A673 (cell line): ENCODE data around the gene FNIP1. TPM values are rescaled to one million over a fixed set of nuclear protein-coding genes. Genes with fewer than 3 reads are reported as not detected.

Experiments used
- BruUV-seq: library from RNA; stranded (reverse); fragments of 400-500 nt; replicated peaks from 2 replicates; lab custom pipeline; 2021; lab: Mats Ljungman, UMichigan
- CTCF ChIA-PET: fragments of 300-600 bp; sonication (Branson Sonifier 250); formaldehyde crosslinking; loops from one replicate; lab custom pipeline; 2022; ENCODE audit warnings: antibody characterized with exemption; lab: Charles Lee
- POLR2A ChIA-PET: fragments of 300-600 bp; sonication (Branson Sonifier 250); formaldehyde crosslinking; loops from one replicate; lab custom pipeline; 2022; ENCODE audit warnings: antibody characterized with exemption; ENCODE audit not compliant: low non-redundant PET; lab: Charles Lee
- DNase-seq: peaks from one replicate; pipeline ENCODE4 v3.0.0-alpha.2; 2015; ENCODE audit warnings: low spot score
- H3K27ac ChIP-seq: fragments of 200-600 bp; sonication (generic); 2 replicates; pipeline ENCODE4 v1.5.1; 2016; ENCODE audit warnings: mixed run types, low read depth, mild to moderate bottlenecking, mixed read lengths, antibody characterized with exemption, low read length; ENCODE audit not compliant: poor library complexity, severe bottlenecking
- H3K27me3 ChIP-seq: fragments of 200-600 bp; sonication (generic); replicated peaks from 2 replicates; pipeline ENCODE4 v1.6.1; 2017; ENCODE audit warnings: mixed run types, low read depth, mild to moderate bottlenecking, mixed read lengths, antibody characterized with exemption, low read length; ENCODE audit not compliant: insufficient read depth, poor library complexity
- H3K36me3 ChIP-seq: fragments of 200-600 bp; sonication (generic); 2 replicates; pipeline ENCODE4 v1.6.1; 2016; ENCODE audit warnings: mixed run types, mild to moderate bottlenecking, mixed read lengths, antibody characterized with exemption, low read length; ENCODE audit not compliant: insufficient read depth, poor library complexity, severe bottlenecking
- H3K4me1 ChIP-seq: fragments of 200-600 bp; sonication (generic); 2 replicates; pipeline ENCODE4 v1.6.1; 2017; ENCODE audit warnings: mixed run types, mild to moderate bottlenecking, mixed read lengths, antibody characterized with exemption, low read length; ENCODE audit not compliant: insufficient read depth, poor library complexity, severe bottlenecking
- H3K4me3 ChIP-seq: fragments of 200-600 bp; sonication (generic); 2 replicates; pipeline ENCODE4 v1.5.1; 2016; ENCODE audit warnings: low read depth, mixed run types, mild to moderate bottlenecking, mixed read lengths, low read length; ENCODE audit not compliant: poor library complexity, severe bottlenecking
- H3K9me3 ChIP-seq: fragments of 200-600 bp; sonication (generic); 2 replicates; pipeline ENCODE4 v1.6.1; 2016; ENCODE audit warnings: mixed run types, low read depth, mild to moderate bottlenecking, mixed read lengths, antibody characterized with exemption, low read length; ENCODE audit not compliant: poor library complexity, severe bottlenecking
- EZH2 ChIP-seq: fragments of 200-600 bp; sonication (generic); IDR thresholded peaks from 2 replicates; pipeline ENCODE4 v1.6.1; 2017; ENCODE audit warnings: borderline replicate concordance, low read depth, mild to moderate bottlenecking, mixed read lengths, antibody characterized with exemption, low read length; ENCODE audit not compliant: poor library complexity, severe bottlenecking
- intact Hi-C: fragments of 100-400 bp; cut with micrococcal nuclease; formaldehyde crosslinking; loops from one replicate; pipeline ENCODE4 v1.10.0; 2022; ENCODE audit not compliant: unreplicated experiment
- total RNA-seq: library from RNA; stranded (reverse); gene quantifications from 2 replicates; pipeline ENCODE4 v1.2.3, GENCODE V29; 2021
- TF ChIP-seq, protein P1 (sequence below): fragments of 300-800, 200-600 bp; sonication (generic); conservative IDR thresholded peaks from 2 replicates; pipeline ENCODE4 v1.5.1; 2017; ENCODE audit warnings: low read depth, mild to moderate bottlenecking, antibody characterized with exemption, low read length, moderate library complexity, mixed read lengths

FNIP1 gene
- total RNA-seq, 1 experiment from 2014 or later: 22.9 TPM

DNA sequence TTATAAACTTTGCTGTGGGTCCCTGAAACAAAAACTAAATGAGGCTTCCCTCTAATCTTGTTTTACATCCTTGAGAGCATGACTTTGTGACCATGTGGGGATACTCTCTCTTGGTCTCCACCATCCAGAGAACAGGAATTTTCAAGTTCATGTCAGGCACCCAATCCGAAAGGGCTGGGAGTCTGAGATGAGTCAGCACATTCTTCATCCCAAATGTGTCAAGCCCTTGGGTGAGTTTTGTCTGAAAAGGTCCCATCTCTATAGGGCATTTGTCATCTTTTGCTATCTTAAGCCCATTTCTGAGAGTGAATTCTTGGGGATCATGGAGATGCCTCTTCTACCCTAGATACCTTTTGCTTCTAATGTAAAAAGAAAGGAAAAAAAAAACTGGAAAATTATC is 134.9 kb downstream of the FNIP1 start:
- intact Hi-C loops: no loop called here
- H3K27ac ChIP-seq: no peak overlapping the region
- no peaks in the 10 kb centered on the region for H3K36me3 ChIP-seq
- ChIA-PET POLR2A (no interaction called here), CTCF (no interaction called here)
- no peak for DNase-seq
- no TSS peak for BruUV-seq
- no peaks in the 10 kb centered on the region for H3K4me1 ChIP-seq
- no peak for TF ChIP-seq EZH2
- TF ChIP-seq, protein P1, sequence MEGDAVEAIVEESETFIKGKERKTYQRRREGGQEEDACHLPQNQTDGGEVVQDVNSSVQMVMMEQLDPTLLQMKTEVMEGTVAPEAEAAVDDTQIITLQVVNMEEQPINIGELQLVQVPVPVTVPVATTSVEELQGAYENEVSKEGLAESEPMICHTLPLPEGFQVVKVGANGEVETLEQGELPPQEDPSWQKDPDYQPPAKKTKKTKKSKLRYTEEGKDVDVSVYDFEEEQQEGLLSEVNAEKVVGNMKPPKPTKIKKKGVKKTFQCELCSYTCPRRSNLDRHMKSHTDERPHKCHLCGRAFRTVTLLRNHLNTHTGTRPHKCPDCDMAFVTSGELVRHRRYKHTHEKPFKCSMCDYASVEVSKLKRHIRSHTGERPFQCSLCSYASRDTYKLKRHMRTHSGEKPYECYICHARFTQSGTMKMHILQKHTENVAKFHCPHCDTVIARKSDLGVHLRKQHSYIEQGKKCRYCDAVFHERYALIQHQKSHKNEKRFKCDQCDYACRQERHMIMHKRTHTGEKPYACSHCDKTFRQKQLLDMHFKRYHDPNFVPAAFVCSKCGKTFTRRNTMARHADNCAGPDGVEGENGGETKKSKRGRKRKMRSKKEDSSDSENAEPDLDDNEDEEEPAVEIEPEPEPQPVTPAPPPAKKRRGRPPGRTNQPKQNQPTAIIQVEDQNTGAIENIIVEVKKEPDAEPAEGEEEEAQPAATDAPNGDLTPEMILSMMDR: no peak
- H3K4me3 ChIP-seq: no peak overlapping the region
- H3K9me3 ChIP-seq: no peaks in the 10 kb centered on the region
- no peaks in the 10 kb centered on the region for H3K27me3 ChIP-seq

DNA sequence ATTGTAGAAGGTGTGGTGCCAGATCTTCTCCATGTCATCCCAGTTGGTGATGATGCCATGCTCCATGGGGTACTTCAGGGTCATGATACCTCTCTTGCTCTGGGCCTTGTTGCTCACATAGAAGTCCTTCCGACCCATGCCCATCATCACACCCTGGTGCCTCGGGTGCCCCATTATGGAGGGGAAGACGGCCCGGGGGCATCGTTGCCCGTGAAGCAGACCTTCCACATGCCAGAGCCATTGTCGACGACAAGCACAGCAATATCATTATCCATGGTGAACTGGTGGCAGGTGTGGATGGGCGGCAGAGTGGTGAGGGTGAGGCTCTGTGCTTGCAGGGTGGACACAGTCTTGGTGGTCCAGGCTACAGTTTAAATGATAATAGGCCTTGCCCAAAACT is 137.0 kb downstream of the FNIP1 start:
- no peak for DNase-seq
- no peak for TF ChIP-seq EZH2
- TF ChIP-seq, protein P1: no peak
- peaks cover 13% of the 10 kb centered on the region for H3K4me1 ChIP-seq
- no peak overlapping the region for H3K27ac ChIP-seq
- intact Hi-C loops: no loop called here
- H3K9me3 ChIP-seq: no peaks in the 10 kb centered on the region
- POLR2A ChIA-PET: no interaction called here
- CTCF ChIA-PET: no interaction called here
- H3K27me3 ChIP-seq: no peaks in the 10 kb centered on the region
- H3K36me3 ChIP-seq: no peaks in the 10 kb centered on the region
- no peak overlapping the region for H3K4me3 ChIP-seq
- no TSS peak for BruUV-seq

DNA sequence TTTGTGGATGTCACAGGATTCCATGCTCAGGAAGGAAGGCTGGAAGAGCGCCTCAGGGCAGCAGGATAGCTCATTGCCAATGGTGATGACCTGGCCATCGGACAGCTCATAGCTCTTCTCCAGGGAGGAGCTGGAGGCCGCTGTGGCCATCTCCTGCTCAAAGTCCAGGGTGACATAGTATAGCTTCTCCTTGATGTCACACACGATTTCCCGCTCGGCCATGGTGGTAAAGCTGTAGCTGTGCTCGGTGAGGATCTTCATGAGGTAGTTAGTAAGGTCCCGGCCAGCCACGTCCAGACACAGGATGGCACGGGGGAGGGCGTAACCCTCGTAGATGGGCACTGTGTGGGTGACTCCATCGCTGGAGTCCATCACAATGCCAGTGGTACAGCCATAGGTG is 137.5 kb downstream of the FNIP1 start:
- BruUV-seq: no TSS peak
- CTCF ChIA-PET: no interaction called here
- DNase-seq: no peak
- H3K9me3 ChIP-seq: no peaks in the 10 kb centered on the region
- no peak overlapping the region for H3K27ac ChIP-seq
- intact Hi-C loops: no loop called here
- POLR2A ChIA-PET: no interaction called here
- H3K4me1 ChIP-seq: peaks cover 13% of the 10 kb centered on the region
- H3K27me3 ChIP-seq: no peaks in the 10 kb centered on the region
- no peak for TF ChIP-seq EZH2
- TF ChIP-seq, protein P1: no peak
- no peaks in the 10 kb centered on the region for H3K36me3 ChIP-seq
- no peak overlapping the region for H3K4me3 ChIP-seq
